H9 (cell line): ENCODE measurements around the gene COLQ. TPM values are rescaled to one million over a fixed set of nuclear protein-coding genes. Genes with fewer than 3 reads are reported as not detected.

Experiments
- DNase-seq: peaks from one replicate; pipeline ENCODE4 v3.0.0-alpha.2; 2017
- H2AFZ ChIP-seq: one replicate; pipeline ENCODE4 v1.6.1; 2013; ENCODE audit warnings: mild to moderate bottlenecking, low read length, control low read depth, moderate library complexity
- H2AK5ac ChIP-seq: 2 replicates; pipeline ENCODE4 v1.6.1; 2013; ENCODE audit warnings: low read length, control low read depth, mixed read lengths; ENCODE audit not compliant: insufficient read length
- H2BK120ac ChIP-seq: one replicate; pipeline ENCODE4 v1.6.1; 2013; ENCODE audit warnings: low read depth, mild to moderate bottlenecking, low read length, control low read depth, inconsistent platforms; ENCODE audit not compliant: poor library complexity, severe bottlenecking
- H2BK12ac ChIP-seq: 2 replicates; pipeline ENCODE4 v1.6.1; 2013; ENCODE audit warnings: low read length, control low read depth, mixed read lengths, low read depth; ENCODE audit not compliant: insufficient read length
- H2BK15ac ChIP-seq: 2 replicates; pipeline ENCODE4 v1.6.1; 2013; ENCODE audit warnings: low read depth, low read length, control low read depth
- H2BK20ac ChIP-seq: one replicate; pipeline ENCODE4 v1.6.1; 2013; ENCODE audit warnings: low read depth, mild to moderate bottlenecking, low read length, control low read depth, inconsistent platforms; ENCODE audit not compliant: poor library complexity, severe bottlenecking
- H2BK5ac ChIP-seq: 2 replicates; pipeline ENCODE4 v1.6.1; 2013; ENCODE audit warnings: low read length, control low read depth, mixed read lengths; ENCODE audit not compliant: insufficient read length
- H3K14ac ChIP-seq: 2 replicates; pipeline ENCODE4 v1.6.1; 2013; ENCODE audit warnings: low read length, control low read depth; ENCODE audit not compliant: insufficient read depth
- H3K18ac ChIP-seq: 2 replicates; pipeline ENCODE4 v1.6.1; 2013; ENCODE audit warnings: low read depth, mild to moderate bottlenecking, mixed read lengths, low read length, control low read depth; ENCODE audit not compliant: insufficient read length
- H3K23ac ChIP-seq: 2 replicates; pipeline ENCODE4 v1.6.1; 2013; ENCODE audit warnings: low read length, control low read depth, mixed read lengths, low read depth; ENCODE audit not compliant: insufficient read length
- H3K23me2 ChIP-seq: 2 replicates; pipeline ENCODE4 v1.6.1; 2013; ENCODE audit warnings: low read depth, mild to moderate bottlenecking, mixed read lengths, low read length, control low read depth; ENCODE audit not compliant: insufficient read length, poor library complexity, severe bottlenecking
- H3K27ac ChIP-seq: 2 replicates; pipeline ENCODE4 v1.5.1; 2013; ENCODE audit warnings: low read length, control low read depth, mixed read lengths, low read depth; ENCODE audit not compliant: insufficient read length
- H3K27me3 ChIP-seq: 2 replicates; pipeline ENCODE4 v1.6.1; 2013; ENCODE audit warnings: low read length, control low read depth, inconsistent platforms; ENCODE audit not compliant: insufficient read depth
- H3K4ac ChIP-seq: 2 replicates; pipeline ENCODE4 v1.6.1; 2013; ENCODE audit warnings: low read depth, mild to moderate bottlenecking, control low read depth, inconsistent platforms, low read length, moderate library complexity
- H3K4me1 ChIP-seq: 2 replicates; pipeline ENCODE4 v1.6.1; 2013; ENCODE audit warnings: low read length, control low read depth, inconsistent platforms; ENCODE audit not compliant: insufficient read depth
- H3K4me2 ChIP-seq: 2 replicates; pipeline ENCODE4 v1.6.1; 2013; ENCODE audit warnings: low read length, control low read depth, mixed read lengths; ENCODE audit not compliant: insufficient read length, insufficient read depth
- H3K56ac ChIP-seq: 2 replicates; pipeline ENCODE4 v1.6.1; 2013; ENCODE audit warnings: low read depth, mild to moderate bottlenecking, mixed read lengths, low read length, control low read depth; ENCODE audit not compliant: insufficient read length
- H3K79me1 ChIP-seq: 2 replicates; pipeline ENCODE4 v1.6.1; 2013; ENCODE audit warnings: low read depth, mild to moderate bottlenecking, moderate library complexity, low read length, control low read depth, inconsistent platforms; ENCODE audit not compliant: insufficient read depth, poor library complexity, severe bottlenecking
- H3K79me2 ChIP-seq: 2 replicates; pipeline ENCODE4 v1.6.1; 2013; ENCODE audit warnings: low read length, control low read depth, inconsistent platforms; ENCODE audit not compliant: insufficient read depth
- H3K9ac ChIP-seq: 2 replicates; pipeline ENCODE4 v1.6.1; 2013; ENCODE audit warnings: low read length, control low read depth, mixed read lengths; ENCODE audit not compliant: insufficient read length; ENCODE audit errors: extremely low read depth
- H3K9me3 ChIP-seq: one replicate; pipeline ENCODE4 v1.6.1; 2013; ENCODE audit warnings: low read depth, low read length, inconsistent platforms; ENCODE audit not compliant: control insufficient read depth
- H3T11ph ChIP-seq: one replicate; pipeline ENCODE4 v1.6.1; 2013; ENCODE audit warnings: mild to moderate bottlenecking, low read length, control low read depth, inconsistent platforms
- H4K20me1 ChIP-seq: one replicate; pipeline ENCODE4 v1.6.1; 2013; ENCODE audit not compliant: control insufficient read depth, insufficient read length, insufficient read depth
- H4K5ac ChIP-seq: 2 replicates; pipeline ENCODE4 v1.6.1; 2013; ENCODE audit warnings: low read depth, mild to moderate bottlenecking, mixed read lengths, low read length, control low read depth; ENCODE audit not compliant: insufficient read length
- H4K8ac ChIP-seq: replicated peaks from 2 replicates; pipeline ENCODE4 v1.6.1; 2013; ENCODE audit warnings: low read length, control low read depth, mixed read lengths, low read depth; ENCODE audit not compliant: insufficient read length
- H4K91ac ChIP-seq: 2 replicates; pipeline ENCODE4 v1.6.1; 2013; ENCODE audit warnings: low read depth, mild to moderate bottlenecking, moderate library complexity, mixed read lengths, low read length, control low read depth; ENCODE audit not compliant: insufficient read length
- H3K27ac Mint-ChIP-seq, 3 experiments: 2 replicates in 2 of 3; 3 replicates in 1 of 3; pipeline ENCODE4 v1.8.0; 2020 to 2021; ENCODE audit warnings: mixed read lengths in 3 of 3, mild to moderate bottlenecking in 1 of 3, moderate library complexity in 1 of 3
- H3K27me3 Mint-ChIP-seq: 2 replicates; pipeline ENCODE4 v1.8.0; 2021; ENCODE audit warnings: low read depth, mild to moderate bottlenecking, moderate library complexity, mixed read lengths
- H3K36me3 Mint-ChIP-seq, 3 experiments: 2 replicates in 2 of 3; 3 replicates in 1 of 3; pipeline ENCODE4 v1.8.0; 2020 to 2021; ENCODE audit warnings: low read depth in 3 of 3, mixed read lengths in 3 of 3; ENCODE audit not compliant: insufficient read depth in 1 of 3
- H3K4me1 Mint-ChIP-seq, 2 experiments: 2 replicates each; pipeline ENCODE4 v1.8.0; 2020; ENCODE audit warnings: mixed read lengths in 2 of 2
- H3K4me3 Mint-ChIP-seq, 2 experiments: 2 replicates in 1 of 2; 3 replicates in 1 of 2; pipeline ENCODE4 v1.8.0; 2020 to 2021; ENCODE audit warnings: mild to moderate bottlenecking in 2 of 2, mixed read lengths in 2 of 2, moderate library complexity in 1 of 2
- H3K9me3 Mint-ChIP-seq, 2 experiments: 2 replicates in 1 of 2; 3 replicates in 1 of 2; pipeline ENCODE4 v1.8.0; 2020; ENCODE audit warnings: mild to moderate bottlenecking in 2 of 2, mixed read lengths in 2 of 2, moderate library complexity in 1 of 2
- CTCF ChIP-seq: fragments of 200-600 bp; sonication (generic); conservative IDR thresholded peaks from 3 replicates; pipeline ENCODE4 v1.8.0; 2021; ENCODE audit warnings: antibody characterized with exemption, mild to moderate bottlenecking
- WGBS: extraction: QIAGEN DNeasy Blood & Tissue Kit; methylation state at CpG from one replicate; pipeline ENCODE4 v1.1.7; 2013; ENCODE audit warnings: missing lambda C conversion rate, low lambda C conversion rate, mixed read lengths; ENCODE audit not compliant: insufficient read length; ENCODE audit errors: extremely low coverage; 5-methylcytosine and 5-hydroxymethylcytosine counted together
- total RNA-seq: library from RNA; stranded (reverse); gene quantifications from 2 replicates; pipeline ENCODE4 v1.2.1, GENCODE V29; 2021

Gene COLQ
- total RNA-seq, 1 experiment from 2014 or later: 0.61 TPM

- H2BK15ac ChIP-seq: no peak overlapping the region; the same call in 1 of the 2 replicates
- no peak overlapping the region for H4K5ac ChIP-seq
- H2AK5ac ChIP-seq: no peak overlapping the region
- H3K27me3 ChIP-seq: no peaks in the 10 kb centered on the region
- no peaks in the 10 kb centered on the region for H3K79me2 ChIP-seq
- no peak overlapping the region for H3K18ac ChIP-seq
- TF ChIP-seq CTCF: no peak
- no peaks in the 10 kb centered on the region; a peak in 1 of 5 replicates for H3K9me3 Mint-ChIP-seq
- no peak overlapping the region for H3K14ac ChIP-seq
- H3K27ac Mint-ChIP-seq: no peak overlapping the region; a peak in 1 of 7 replicates
- no peak overlapping the region for H3K4ac ChIP-seq
- no peak overlapping the region for H3K9ac ChIP-seq
- no peak overlapping the region for H2BK20ac ChIP-seq
- whole genome bisulfite sequencing: no CpG with 5 or more reads among the region's 4 CpGs
- H3K4me1 Mint-ChIP-seq: no peaks in the 10 kb centered on the region
- H3K4me1 ChIP-seq: no peaks in the 10 kb centered on the region
- H3K79me1 ChIP-seq: no peaks in the 10 kb centered on the region
- no peaks in the 10 kb centered on the region for H4K20me1 ChIP-seq
- H3K36me3 Mint-ChIP-seq: no peaks in the 10 kb centered on the region
- no peak overlapping the region for H3K4me3 Mint-ChIP-seq
- no peak overlapping the region for H4K8ac ChIP-seq
- H2BK12ac ChIP-seq: no peak overlapping the region
- H4K91ac ChIP-seq: no peak overlapping the region
- peaks cover 26% of the 10 kb centered on the region for H3K27me3 Mint-ChIP-seq
- no peak for DNase-seq
- no peak overlapping the region for H3K27ac ChIP-seq
- H2BK5ac ChIP-seq: no peak overlapping the region
- no peak overlapping the region for H3T11ph ChIP-seq
- H3K9me3 ChIP-seq: no peaks in the 10 kb centered on the region
- H2AFZ ChIP-seq: no peak overlapping the region
- H3K23ac ChIP-seq: no peak overlapping the region
- no peak overlapping the region for H2BK120ac ChIP-seq
- no peak overlapping the region for H3K56ac ChIP-seq
- no peak overlapping the region for H3K4me2 ChIP-seq
- no peaks in the 10 kb centered on the region for H3K23me2 ChIP-seq
Observed at GRCh38 chr3:15486979-15487378, 34.5 kb downstream of the COLQ start.
